ENCODE data around the gene THYN1. TPM values are rescaled to one million over a fixed set of nuclear protein-coding genes. Genes with fewer than 3 reads are reported as not detected.
A peak's percentile ranks its signal among the peaks of the same experiment; 100 is the strongest.

The THYN1 gene
- total and polyA plus RNA-seq, 2 donors (not counting 1 experiment from before 2014, with no cell fraction given), result 54.9 to 88.7 TPM

GRCh38 chr11:134224710-134225664 lies 28.2 kb downstream of the THYN1 start:
- Histone ChIP-seq H3K36me3 (ENCODE audit: control insufficient read depth, insufficient read depth, low read length) (no peaks in the 10 kb centered on the region), H3K79me2 (ENCODE audit: control insufficient read depth, insufficient read depth, low read length) (peaks cover 73% of the 10 kb centered on the region), H3K4me3 (replicated peaks in 1 of 4; ENCODE audit: control extremely low read depth in 1 of 4, insufficient read depth in 1 of 4, low read depth in 3 of 4, low read length in 4 of 4) (peak overlapping the region; percentile 73 to 95 (median 86)), H3K9me3 (ENCODE audit: control insufficient read depth, insufficient read depth, low read depth, low read length) (no peaks in the 10 kb centered on the region), H3K9ac (ENCODE audit: insufficient read depth, low read length) (peak overlapping the region; percentile 74), H3K27me3 (ENCODE audit: control insufficient read depth, insufficient read depth, low read length) (no peaks in the 10 kb centered on the region), H2AFZ (ENCODE audit: low read length) (peak overlapping the region; percentile 84), H3K4me2 (ENCODE audit: extremely low read depth, insufficient read depth, low read length) (peak overlapping the region; percentile 85), H3K4me1 (ENCODE audit: control insufficient read depth, extremely low read depth, insufficient read depth, low read length) (peaks cover 6% of the 10 kb centered on the region), H3K27ac (ENCODE audit: insufficient read depth, low read length) (peak overlapping the region; percentile 71), H4K20me1 (ENCODE audit: control insufficient read depth, extremely low read depth, insufficient read depth, low read length) (no peaks in the 10 kb centered on the region)
- peak; percentile 31 to 32 for DNase-seq (ENCODE audit: low read depth in 2 of 2)
- TF ChIP-seq EZH2 (IDR thresholded peaks at IDR 0.05; ENCODE audit: low read length, missing control alignments) (no peak), CTCF (conservative IDR thresholded peaks at IDR 0.05 in 1 of 2, IDR thresholded peaks at IDR 0.05 in 1 of 2; ENCODE audit: low read depth in 1 of 2, low read length in 2 of 2) (no peak)

GRCh38 chr11:134223836-134224709 lies 29.1 kb downstream of the THYN1 start, which contains the start of the genes NCAPD3 and VPS26B:
NCAPD3 (minus strand) TSS chr11:134223967; CDS start chr11:134223926, 41 bp downstream.
VPS26B (plus strand) TSS chr11:134224671; CDS start chr11:134225123, 452 bp downstream.
- DNase-seq (ENCODE audit: low read depth in 2 of 2), result peak; percentile 93 to 95
- Histone ChIP-seq H3K36me3 (ENCODE audit: control insufficient read depth, insufficient read depth, low read length) (no peaks in the 10 kb centered on the region), H3K27ac (ENCODE audit: insufficient read depth, low read length) (peak within 1 kb of the TSS; percentile 97), H3K4me1 (ENCODE audit: control insufficient read depth, extremely low read depth, insufficient read depth, low read length) (peaks cover 6% of the 10 kb centered on the region), H2AFZ (ENCODE audit: low read length) (peak within 1 kb of the TSS; percentile 99), H3K9me3 (ENCODE audit: control insufficient read depth, insufficient read depth, low read depth, low read length) (no peaks in the 10 kb centered on the region), H3K9ac (ENCODE audit: insufficient read depth, low read length) (peak within 1 kb of the TSS; percentile 83), H3K79me2 (ENCODE audit: control insufficient read depth, insufficient read depth, low read length) (peaks cover 65% of the 10 kb centered on the region), H4K20me1 (ENCODE audit: control insufficient read depth, extremely low read depth, insufficient read depth, low read length) (no peaks in the 10 kb centered on the region), H3K4me2 (ENCODE audit: extremely low read depth, insufficient read depth, low read length) (peak within 1 kb of the TSS; percentile 96), H3K4me3 (replicated peaks in 1 of 4; ENCODE audit: control extremely low read depth in 1 of 4, insufficient read depth in 1 of 4, low read depth in 3 of 4, low read length in 4 of 4) (peak within 1 kb of the TSS; percentile 73 to 95 (median 87)), H3K27me3 (ENCODE audit: control insufficient read depth, insufficient read depth, low read length) (no peaks in the 10 kb centered on the region)
- no peak for TF ChIP-seq EZH2 (IDR thresholded peaks at IDR 0.05; ENCODE audit: low read length, missing control alignments)
- TF ChIP-seq CTCF (conservative IDR thresholded peaks at IDR 0.05 in 1 of 2, IDR thresholded peaks at IDR 0.05 in 1 of 2; ENCODE audit: low read depth in 1 of 2, low read length in 2 of 2), result no peak
